ENCODE measurements around the gene ZNF25.

- TF ChIP-seq CTCF (conservative IDR thresholded peaks at IDR 0.05; ENCODE audit: low read length) (no peak), EZH2phosphoT487 (IDR thresholded peaks at IDR 0.05; ENCODE audit: borderline replicate concordance, low read depth, low read length) (no peak)
Observed at GRCh38 chr10:37957841-37958240, 18.6 kb downstream of the ZNF25 start.
